KOPT-K1 (cell line): ENCODE data around the gene NCEH1.
A peak's percentile ranks its signal among the peaks of the same experiment; 100 is the strongest.
"Not testable (repeated sequence)": the region's sequence is repeated elsewhere in the genome, so short reads cannot be mapped to it uniquely, and the experiment has no call there.

Source experiments
- H3K27ac ChIP-seq: fragments of 200-600 bp; sonication (generic); 2 replicates; pipeline ENCODE4 v1.5.1; 2016; ENCODE audit warnings: antibody characterized with exemption, mild to moderate bottlenecking, low read depth, low read length; ENCODE audit not compliant: poor library complexity, severe bottlenecking
- H3K36me3 ChIP-seq: fragments of 200-600 bp; sonication (generic); 2 replicates; pipeline ENCODE4 v1.5.1; 2017; ENCODE audit warnings: antibody characterized with exemption, mild to moderate bottlenecking, low read length, moderate library complexity; ENCODE audit not compliant: insufficient read depth
- H3K9me3 ChIP-seq: fragments of 200-600 bp; sonication (generic); 2 replicates; pipeline ENCODE4 v1.5.1; 2017; ENCODE audit warnings: antibody characterized with exemption, low read length, mild to moderate bottlenecking; ENCODE audit not compliant: insufficient read depth, poor library complexity, severe bottlenecking

The NCEH1 gene

DNA sequence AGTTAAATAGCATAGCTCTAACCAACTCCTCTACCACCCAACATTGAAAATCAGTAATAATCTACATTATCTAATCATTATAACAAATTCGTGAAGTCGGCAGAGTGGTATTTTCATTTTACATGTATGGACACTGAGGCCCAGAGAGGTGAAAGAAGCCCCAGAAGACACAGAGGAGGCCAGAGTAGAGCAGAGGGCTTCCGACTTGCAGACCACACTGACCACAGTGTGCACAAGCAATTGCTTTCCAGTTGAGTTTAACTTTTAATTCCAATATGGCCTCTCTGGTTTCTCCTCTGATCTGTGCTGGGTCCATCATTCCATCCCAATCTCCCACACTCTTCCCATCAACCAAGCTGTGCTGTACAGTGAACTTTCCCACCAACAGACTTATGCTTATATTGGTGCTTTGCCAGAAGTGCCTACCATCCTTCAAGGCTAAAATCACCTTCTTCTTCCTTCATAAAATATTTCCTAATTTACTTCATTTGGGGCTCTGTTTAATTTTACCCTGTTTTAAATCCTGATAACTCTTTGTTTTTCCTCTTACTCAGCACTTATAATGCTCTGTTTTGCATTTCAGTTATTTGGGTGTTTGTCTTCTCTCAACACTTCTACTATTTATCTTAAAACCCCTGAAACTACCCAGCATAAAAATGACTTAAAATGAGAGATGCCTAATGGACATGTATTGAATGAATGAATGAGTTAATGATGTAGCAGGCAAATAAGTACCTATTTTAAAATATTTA, 105.8 kb downstream of the NCEH1 start:
- no peaks in the 10 kb centered on the region for H3K36me3 ChIP-seq

DNA sequence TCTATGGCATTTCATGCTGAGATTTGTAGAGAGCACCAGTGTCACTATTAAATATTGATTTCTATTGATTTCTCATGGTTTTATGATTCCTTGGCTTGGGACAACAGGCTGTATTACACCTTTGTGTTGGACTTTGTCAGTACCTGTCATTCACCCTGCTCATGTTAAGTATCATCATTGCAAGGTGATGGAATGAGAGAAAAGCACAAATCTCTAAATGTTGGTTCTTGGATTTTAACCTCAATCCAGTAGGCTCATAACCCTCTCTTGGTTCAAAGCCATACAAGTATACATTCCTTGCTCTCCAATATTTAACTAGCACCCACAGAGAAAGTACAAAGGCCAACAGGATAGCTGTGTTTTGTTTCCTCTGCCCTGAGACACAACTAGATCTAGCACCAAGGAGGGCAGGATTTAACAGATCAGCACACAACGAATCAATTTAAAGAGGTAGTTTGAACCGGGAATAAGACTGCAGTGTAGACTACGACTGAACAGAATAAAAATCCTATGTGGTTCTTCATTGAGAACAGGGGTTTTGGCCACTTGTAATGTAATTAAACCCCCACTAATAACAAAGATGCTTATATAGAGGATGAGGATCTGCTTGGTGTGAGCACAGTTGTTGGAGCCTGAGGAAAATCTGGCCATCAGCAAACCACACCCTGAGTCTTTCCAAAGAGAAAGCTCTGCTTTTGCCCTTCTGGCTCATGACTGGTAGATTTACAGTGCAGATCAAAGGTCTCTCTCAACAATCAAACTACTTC, 109.6 kb downstream of the NCEH1 start:
- H3K36me3 ChIP-seq = no peaks in the 10 kb centered on the region
- H3K27ac ChIP-seq = no peak overlapping the region
- no peaks in the 10 kb centered on the region for H3K9me3 ChIP-seq

More for the DNA sequence above, 105.8 kb downstream of the NCEH1 start:
- Histone ChIP-seq H3K27ac (no peak overlapping the region), H3K9me3 (no peaks in the 10 kb centered on the region)

GRCh38 chr3:172600644-172601065, 110.2 kb downstream of the NCEH1 start:
- H3K27ac ChIP-seq = no peak overlapping the region
- no peaks in the 10 kb centered on the region for H3K36me3 ChIP-seq
- H3K9me3 ChIP-seq = no peaks in the 10 kb centered on the region

DNA sequence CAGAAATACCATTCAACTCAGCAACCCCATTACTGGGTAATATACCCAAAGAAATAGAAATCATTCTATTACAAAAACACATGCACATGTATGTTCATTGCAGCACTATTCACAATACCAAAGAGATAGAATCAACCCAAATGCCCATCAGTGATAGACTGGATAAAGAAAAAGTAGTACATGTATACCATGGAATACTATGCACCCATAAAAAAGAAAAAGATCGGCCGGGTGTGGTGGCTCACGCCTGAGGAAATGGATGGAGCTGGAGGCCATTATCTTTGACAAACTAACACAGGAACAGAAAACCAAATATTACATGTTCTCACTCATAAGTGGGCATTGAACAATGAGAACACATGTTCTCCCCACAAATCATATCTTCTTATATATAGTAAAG, 112.0 kb downstream of the NCEH1 start:
- H3K9me3 ChIP-seq = no peaks in the 10 kb centered on the region
- no peak overlapping the region for H3K27ac ChIP-seq
- H3K36me3 ChIP-seq = no peaks in the 10 kb centered on the region

- peak overlapping the region; percentile 96 for H3K27ac ChIP-seq
- no peaks in the 10 kb centered on the region for H3K9me3 ChIP-seq
- no peaks in the 10 kb centered on the region for H3K36me3 ChIP-seq
These were observed 114.5 kb downstream of the NCEH1 start for GRCh38 chr3:172596394-172596706.

- H3K27ac ChIP-seq = peak overlapping the region; percentile 96
- peaks cover under 1% of the 10 kb centered on the region for H3K9me3 ChIP-seq
- H3K36me3 ChIP-seq = no peaks in the 10 kb centered on the region
These were observed 115.0 kb downstream of the NCEH1 start for GRCh38 chr3:172595664-172596393.

DNA sequence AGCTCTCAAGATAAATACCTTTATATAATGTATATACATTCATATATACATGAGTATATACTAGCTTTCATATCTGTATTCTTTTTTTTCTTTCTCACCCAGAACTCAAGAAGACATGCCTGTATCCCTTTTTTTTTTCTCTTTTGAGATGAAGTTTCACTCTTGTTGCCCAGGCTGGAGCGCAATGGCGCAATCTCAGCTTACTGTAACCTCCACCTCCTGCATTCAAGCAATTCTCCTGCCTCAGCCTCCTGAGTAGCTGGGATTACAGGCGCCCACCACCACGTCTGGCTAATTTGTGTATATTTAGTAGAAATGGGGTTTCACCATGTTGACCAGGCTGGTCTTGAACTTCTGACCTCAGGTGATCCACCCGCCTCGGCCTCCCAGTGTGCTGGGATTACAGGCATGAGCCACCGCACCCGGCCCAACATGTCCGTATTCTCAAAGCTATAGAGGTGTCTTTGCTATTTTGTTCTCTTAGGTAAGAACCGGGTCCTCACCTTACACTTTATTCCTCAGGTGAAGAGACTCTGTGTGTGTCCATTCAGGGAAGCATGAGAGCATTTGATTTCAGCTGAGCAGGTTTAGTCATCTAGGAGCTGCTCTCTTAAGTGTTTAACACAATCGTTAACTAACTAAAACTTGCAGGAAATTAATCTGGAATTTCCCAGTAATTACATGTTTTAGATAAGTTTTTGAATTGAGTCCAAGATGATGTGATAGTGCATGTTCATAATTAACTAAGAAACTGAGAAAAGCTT, 115.8 kb downstream of the NCEH1 start:
- H3K36me3 ChIP-seq, H3K9me3 ChIP-seq: not testable (repeated sequence)
- H3K27ac ChIP-seq = peak overlapping the region; percentile 96

GRCh38 chr3:172592898-172593669, 117.8 kb downstream of the NCEH1 start:
- H3K36me3 ChIP-seq = peaks cover 6% of the 10 kb centered on the region; the same call in 1 of the 2 replicates
- peak overlapping the region; percentile 96 for H3K27ac ChIP-seq
- peaks cover 28% of the 10 kb centered on the region for H3K9me3 ChIP-seq

DNA sequence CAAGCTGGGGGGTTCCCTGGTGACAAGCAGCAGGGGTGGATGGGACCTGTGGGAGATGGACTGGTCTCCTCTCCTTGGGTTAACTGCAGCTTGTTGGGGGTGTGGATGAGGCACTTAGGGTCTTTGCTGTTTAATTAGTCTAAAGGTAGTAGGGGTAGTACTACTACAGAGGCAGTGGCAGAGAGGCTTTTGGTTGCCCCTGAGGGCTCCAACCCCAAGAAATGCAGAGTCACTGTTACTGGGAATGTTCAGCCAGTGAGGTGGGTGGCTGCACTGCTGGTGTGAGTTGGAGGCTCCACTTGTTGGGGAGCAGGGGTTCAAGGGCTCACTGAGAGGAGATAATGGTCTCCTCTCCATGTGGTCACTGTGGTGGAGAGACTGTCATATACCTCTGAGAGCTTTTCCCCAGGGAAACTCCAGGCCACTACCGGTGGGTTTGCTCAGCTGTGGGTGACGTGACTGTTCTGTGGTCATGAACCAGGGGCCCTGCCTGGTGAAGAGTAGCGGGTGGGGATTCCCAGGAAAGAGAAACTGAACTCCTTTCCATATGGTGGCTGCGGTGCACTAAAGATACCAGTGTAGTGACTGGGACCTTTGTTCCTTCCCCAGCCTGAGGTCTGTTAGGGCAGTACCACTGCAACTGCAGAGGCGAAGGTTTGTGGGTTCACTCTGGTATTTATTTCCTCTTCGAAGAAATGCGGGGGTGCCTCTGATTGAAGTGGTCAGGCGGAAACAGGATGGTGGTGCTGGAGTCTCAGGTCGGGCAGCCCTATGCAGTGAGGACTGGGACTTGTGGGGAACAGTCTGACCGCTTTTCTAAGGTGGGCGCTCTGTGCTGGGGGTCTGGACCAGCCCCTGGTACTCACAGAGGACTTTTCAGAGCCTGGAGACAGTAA, 118.7 kb downstream of the NCEH1 start:
- peaks cover 28% of the 10 kb centered on the region for H3K9me3 ChIP-seq
- H3K36me3 ChIP-seq = peaks cover 6% of the 10 kb centered on the region; the same call in 1 of the 2 replicates
- peak overlapping the region; percentile 96 for H3K27ac ChIP-seq

DNA sequence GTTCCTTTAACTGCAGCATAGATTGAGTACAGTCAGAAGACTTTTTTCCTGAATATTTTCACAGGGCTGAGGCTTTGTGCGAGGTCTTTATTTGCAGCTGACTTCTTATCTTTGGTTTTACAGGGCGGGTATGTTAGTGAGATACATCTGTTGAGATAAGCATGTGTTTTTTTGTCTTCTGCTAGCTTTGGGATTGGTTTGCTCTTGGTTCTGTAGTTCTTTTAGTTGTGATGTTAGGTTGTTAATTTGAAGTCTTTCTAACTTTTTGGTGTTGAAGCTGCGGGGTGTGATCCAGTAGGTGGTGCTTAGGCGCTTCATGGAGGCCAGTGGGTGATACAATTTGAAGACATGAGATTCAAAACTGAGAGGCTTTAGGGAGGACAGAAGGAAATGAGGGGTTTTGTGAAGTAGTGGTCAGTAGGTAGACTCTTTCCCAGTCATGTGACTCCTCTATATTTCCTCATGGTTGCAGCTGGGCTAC, 119.7 kb downstream of the NCEH1 start:
- Histone ChIP-seq H3K36me3 (peaks cover 6% of the 10 kb centered on the region; the same call in 1 of the 2 replicates), H3K9me3 (peaks cover 28% of the 10 kb centered on the region), H3K27ac (peak overlapping the region; percentile 96)

DNA sequence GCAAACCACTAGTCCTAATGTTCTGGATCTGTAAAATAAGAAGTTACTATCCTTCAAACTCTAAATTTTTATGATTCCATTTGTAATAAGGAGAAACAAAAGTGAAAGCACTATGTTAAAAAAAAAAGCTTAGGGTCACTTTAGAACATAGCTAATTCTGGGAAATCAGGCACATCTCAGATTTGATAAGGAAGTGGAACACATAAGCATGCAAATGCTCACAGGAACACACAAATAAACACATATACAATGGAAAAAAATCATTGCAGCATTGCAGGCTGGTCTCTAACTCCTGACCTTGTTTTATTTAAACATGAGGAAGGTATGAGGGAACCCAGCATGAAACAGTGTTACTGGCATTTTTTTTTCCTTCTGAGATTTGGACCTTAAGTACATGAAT, 124.4 kb downstream of the NCEH1 start:
- H3K27ac ChIP-seq = peak overlapping the region; percentile 75
- peaks cover 28% of the 10 kb centered on the region for H3K9me3 ChIP-seq
- H3K36me3 ChIP-seq = peaks cover 6% of the 10 kb centered on the region; the same call in 1 of the 2 replicates

GRCh38 chr3:172585954-172586353, 124.9 kb downstream of the NCEH1 start:
- Histone ChIP-seq H3K27ac (peak overlapping the region; percentile 75), H3K9me3 (peaks cover 28% of the 10 kb centered on the region), H3K36me3 (peaks cover 6% of the 10 kb centered on the region; the same call in 1 of the 2 replicates)

DNA sequence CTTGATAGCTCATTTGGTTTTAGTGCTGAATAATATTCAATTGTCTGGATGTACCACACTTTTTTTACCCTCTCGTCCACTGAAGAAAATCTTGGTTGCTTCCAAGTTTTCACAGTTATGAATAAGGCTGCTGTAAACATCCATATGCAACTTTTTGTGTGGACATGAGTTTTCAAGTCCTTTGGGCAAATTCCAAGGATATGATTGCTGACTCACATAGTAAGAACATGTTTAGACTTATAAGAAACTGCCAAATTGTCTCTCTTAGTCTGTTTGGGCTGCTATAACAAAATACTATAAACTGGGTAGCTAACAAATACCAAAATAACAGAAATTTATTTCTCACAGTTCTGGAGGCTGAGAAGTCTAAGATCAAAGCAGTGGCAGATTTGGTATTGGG, 128.2 kb downstream of the NCEH1 start:
- peak overlapping the region; percentile 94 for H3K27ac ChIP-seq
- H3K9me3 ChIP-seq = no peaks in the 10 kb centered on the region
- H3K36me3 ChIP-seq = no peaks in the 10 kb centered on the region
